HepG2 (cell line): Measurements from ENCODE around the gene CPT1B. TPM values are rescaled to one million over a fixed set of nuclear protein-coding genes. Genes with fewer than 3 reads are reported as not detected.

Experiments
- ATF2 ChIP-seq: sonication (generic); formaldehyde crosslinking; IDR thresholded peaks from 2 replicates; pipeline ENCODE4 v1.4.0; 2020; ENCODE audit warnings: missing genetic modification reagents
- BCL6 ChIP-seq: IDR thresholded peaks from 2 replicates; pipeline ENCODE4 v1.6.1; 2016; ENCODE audit warnings: missing genetic modification reagents, missing compliant biosample characterization
- CREM ChIP-seq, 2 experiments: sonication (generic) in 1 of 2; formaldehyde crosslinking in 1 of 2; IDR thresholded peaks; 2 replicates each; pipeline versions ENCODE4 v1.4.0 to v1.6.1; 2016 to 2020; ENCODE audit warnings: antibody characterized with exemption in 1 of 2, mild to moderate bottlenecking in 1 of 2, missing genetic modification reagents in 1 of 2
- HDAC1 ChIP-seq: sonication (generic); formaldehyde crosslinking; IDR thresholded peaks from 2 replicates; pipeline ENCODE4 v1.5.1; 2020; ENCODE audit warnings: mild to moderate bottlenecking, missing genetic modification reagents
- HOXA3 ChIP-seq: sonication (generic); formaldehyde crosslinking; IDR thresholded peaks from 2 replicates; pipeline ENCODE4 v1.5.0; 2020; ENCODE audit warnings: missing genetic modification reagents
- KDM2A ChIP-seq: sonication (generic); formaldehyde crosslinking; IDR thresholded peaks from 2 replicates; pipeline ENCODE4 v1.4.0; 2020; ENCODE audit warnings: low read depth, missing genetic modification reagents, borderline replicate concordance
- KLF12 ChIP-seq: sonication (generic); formaldehyde crosslinking; IDR thresholded peaks from 2 replicates; pipeline ENCODE4 v1.4.0; 2020; ENCODE audit warnings: missing genetic modification reagents, borderline replicate concordance
- MTA1 ChIP-seq: sonication (generic); formaldehyde crosslinking; IDR thresholded peaks from 2 replicates; pipeline ENCODE4 v1.4.0; 2020; ENCODE audit warnings: missing genetic modification reagents, mild to moderate bottlenecking, borderline replicate concordance
- NFAT5 ChIP-seq: sonication (generic); formaldehyde crosslinking; IDR thresholded peaks from 2 replicates; pipeline ENCODE4 v1.4.0; 2020; ENCODE audit warnings: missing genetic modification reagents
- RAD51 ChIP-seq: fragments of 450-650 bp; IDR thresholded peaks from 2 replicates; pipeline ENCODE4 v1.6.1; 2016; ENCODE audit warnings: borderline replicate concordance
- SALL1 ChIP-seq: sonication (generic); formaldehyde crosslinking; IDR thresholded peaks from 2 replicates; pipeline ENCODE4 v1.8.0; 2022; ENCODE audit warnings: mild to moderate bottlenecking, missing genetic modification reagents
- SAP130 ChIP-seq: IDR thresholded peaks from 2 replicates; pipeline ENCODE4 v1.6.1; 2016; ENCODE audit warnings: low read depth
- STAG1 ChIP-seq: sonication (generic); formaldehyde crosslinking; IDR thresholded peaks from 2 replicates; pipeline ENCODE4 v1.4.0; 2020; ENCODE audit warnings: missing genetic modification reagents
- THAP7 ChIP-seq: sonication (generic); formaldehyde crosslinking; IDR thresholded peaks from 2 replicates; pipeline ENCODE4 v1.8.1; 2023; ENCODE audit warnings: mild to moderate bottlenecking, missing genetic modification reagents
- ZBTB21 ChIP-seq: sonication (generic); formaldehyde crosslinking; IDR thresholded peaks from 2 replicates; pipeline ENCODE4 v1.4.0; 2020; ENCODE audit warnings: missing genetic modification reagents
- ZNF747 ChIP-seq: sonication (generic); formaldehyde crosslinking; IDR thresholded peaks from 2 replicates; pipeline ENCODE4 v1.8.1; 2023; ENCODE audit warnings: missing genetic modification reagents, mild to moderate bottlenecking, borderline replicate concordance
- ZNF772 ChIP-seq: sonication (generic); formaldehyde crosslinking; IDR thresholded peaks from 2 replicates; pipeline ENCODE4 v1.5.0; 2020; ENCODE audit warnings: mild to moderate bottlenecking, missing genetic modification reagents
- ZNF773 ChIP-seq: sonication (generic); formaldehyde crosslinking; IDR thresholded peaks from 2 replicates; pipeline ENCODE4 v1.4.0; 2020; ENCODE audit warnings: missing genetic modification reagents, borderline replicate concordance
- polyA plus RNA-seq, 8 experiments: library from polyadenylated mRNA; depleted of rRNA in 3 of 8; stranded (reverse) in 7 of 8; unstranded in 1 of 8; fragments of >200 nt; fragmentation: Illumina TruSeq in 4 of 8; extraction: Trizol in 4 of 8; gene quantifications; 2 replicates each; pipeline versions ENCODE4 v1.2.1 to v1.2.3, GENCODE V29; 2011 to 2016; ENCODE audit warnings: low read depth in 4 of 8, missing spikeins in 1 of 8, mixed read lengths in 1 of 8; ENCODE audit not compliant: insufficient read depth in 1 of 8
- total RNA-seq, 5 experiments: library from RNA; depleted of rRNA; stranded (reverse); fragments of >200 nt; fragmentation: Illumina TruSeq; extraction: Trizol; gene quantifications; 2 replicates each; pipeline ENCODE4 v1.2.3, GENCODE V29; 2016; ENCODE audit warnings: low read depth in 1 of 5
- TF ChIP-seq, protein P1 (sequence below): IDR thresholded peaks from 2 replicates; pipeline ENCODE4 v1.6.1; 2016; ENCODE audit warnings: missing compliant biosample characterization, missing genetic modification reagents, borderline replicate concordance
- TF ChIP-seq, protein P2 (sequence below): fragments of 450-650 bp; IDR thresholded peaks from 2 replicates; pipeline ENCODE4 v1.6.1; 2016

The CPT1B gene
- total and polyA plus RNA-seq, 2 of the 13 experiments (the other 11 are each of a cell fraction or from before 2014, with no cell fraction given) = 9.2 to 19.5 TPM

DNA sequence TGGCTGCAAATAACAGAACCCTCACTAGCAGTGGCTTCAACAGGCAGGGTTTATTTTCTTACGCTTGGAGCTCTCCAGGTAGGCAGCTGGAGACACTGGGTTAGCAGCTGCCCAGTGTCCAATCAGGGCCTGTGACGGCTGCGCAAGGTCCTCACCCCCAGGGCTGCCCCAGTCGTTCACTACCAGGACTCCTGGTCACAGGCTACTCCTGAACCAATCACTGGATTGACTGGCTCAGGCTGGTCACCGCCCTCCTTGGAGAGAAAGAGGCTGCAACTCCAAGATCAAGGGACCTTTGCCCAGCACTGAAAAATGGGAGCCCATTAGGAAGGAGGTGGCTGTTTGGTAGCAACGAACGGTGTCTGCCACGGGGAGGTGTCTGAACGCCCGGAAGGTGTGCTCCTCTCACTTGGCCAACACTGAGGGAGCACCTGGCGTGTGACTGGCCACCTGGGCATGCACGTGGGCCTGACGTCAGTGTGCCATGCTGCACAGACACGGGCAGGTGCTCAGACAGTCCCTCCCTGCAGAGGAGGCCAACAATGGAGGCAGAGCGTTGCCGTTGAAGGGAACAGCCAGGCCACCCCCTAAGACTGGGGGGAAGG, 44.6 kb upstream of the CPT1B start (continued):
- TF ChIP-seq NFAT5 (CRISPR knock-in tag) (0 out of 2 replicates have a peak, but pooled peaks have one; percentile 33), BCL6 (CRISPR knock-in tag) (no peak), ZNF773 (no peak), ZNF747 (CRISPR knock-in tag) (peak; percentile 36; the same call in 1 of the 2 replicates), CREM (IDR thresholded peaks at IDR 0.05) (peak; percentile 59; the same call in 1 of the 2 replicates), CREM (CRISPR knock-in tag; IDR thresholded peaks at IDR 0.05) (no peak), ATF2 (CRISPR knock-in tag) (no peak), THAP7 (CRISPR knock-in tag) (0 out of 2 replicates have a peak, but pooled peaks have one; percentile 35), SALL1 (CRISPR knock-in tag) (peak; percentile 46; the same call in 1 of the 2 replicates), SAP130 (CRISPR knock-in tag) (peak; percentile 46; the same call in 1 of the 2 replicates), RAD51 (peak; percentile 34; the same call in 1 of the 2 replicates), MTA1 (no peak), HOXA3 (CRISPR knock-in tag) (peak; percentile 64), KLF12 (no peak), ZBTB21 (no peak), KDM2A (CRISPR knock-in tag) (peak; percentile 57), ZNF772 (0 out of 2 replicates have a peak, but pooled peaks have one; percentile 64), STAG1 (peak; percentile 32), HDAC1 (peak; percentile 19; the same call in 1 of the 2 replicates)
- TF ChIP-seq, protein P1, sequence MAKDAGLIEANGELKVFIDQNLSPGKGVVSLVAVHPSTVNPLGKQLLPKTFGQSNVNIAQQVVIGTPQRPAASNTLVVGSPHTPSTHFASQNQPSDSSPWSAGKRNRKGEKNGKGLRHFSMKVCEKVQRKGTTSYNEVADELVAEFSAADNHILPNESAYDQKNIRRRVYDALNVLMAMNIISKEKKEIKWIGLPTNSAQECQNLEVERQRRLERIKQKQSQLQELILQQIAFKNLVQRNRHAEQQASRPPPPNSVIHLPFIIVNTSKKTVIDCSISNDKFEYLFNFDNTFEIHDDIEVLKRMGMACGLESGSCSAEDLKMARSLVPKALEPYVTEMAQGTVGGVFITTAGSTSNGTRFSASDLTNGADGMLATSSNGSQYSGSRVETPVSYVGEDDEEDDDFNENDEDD (CRISPR knock-in tag) = peak; percentile 34; the same call in 1 of the 2 replicates
- TF ChIP-seq, protein P2, sequence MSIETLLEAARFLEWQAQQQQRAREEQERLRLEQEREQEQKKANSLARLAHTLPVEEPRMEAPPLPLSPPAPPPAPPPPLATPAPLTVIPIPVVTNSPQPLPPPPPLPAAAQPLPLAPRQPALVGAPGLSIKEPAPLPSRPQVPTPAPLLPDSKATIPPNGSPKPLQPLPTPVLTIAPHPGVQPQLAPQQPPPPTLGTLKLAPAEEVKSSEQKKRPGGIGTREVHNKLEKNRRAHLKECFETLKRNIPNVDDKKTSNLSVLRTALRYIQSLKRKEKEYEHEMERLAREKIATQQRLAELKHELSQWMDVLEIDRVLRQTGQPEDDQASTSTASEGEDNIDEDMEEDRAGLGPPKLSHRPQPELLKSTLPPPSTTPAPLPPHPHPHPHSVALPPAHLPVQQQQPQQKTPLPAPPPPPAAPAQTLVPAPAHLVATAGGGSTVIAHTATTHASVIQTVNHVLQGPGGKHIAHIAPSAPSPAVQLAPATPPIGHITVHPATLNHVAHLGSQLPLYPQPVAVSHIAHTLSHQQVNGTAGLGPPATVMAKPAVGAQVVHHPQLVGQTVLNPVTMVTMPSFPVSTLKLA = peak; percentile 55
